ENCODE data around the gene ITGA11. TPM values are rescaled to one million over a fixed set of nuclear protein-coding genes. Genes with fewer than 3 reads are reported as not detected.
A peak's percentile ranks its signal among the peaks of the same experiment; 100 is the strongest.

ITGA11 gene
- total and polyA plus RNA-seq, 2 donors (not counting 1 experiment from before 2014, with no cell fraction given): 21.5 to 29.6 TPM

GRCh38 chr15:68315035-68315434, 116.9 kb downstream of the ITGA11 start:
- H3K4me2 ChIP-seq (ENCODE audit: extremely low read depth, insufficient read depth, low read length): no peak overlapping the region
- no peak overlapping the region for H3K9ac ChIP-seq (ENCODE audit: insufficient read depth, low read length)
- no peak overlapping the region for H3K4me3 ChIP-seq (replicated peaks in 1 of 4; ENCODE audit: control extremely low read depth in 1 of 4, insufficient read depth in 1 of 4, low read depth in 3 of 4, low read length in 4 of 4)
- peaks cover 2% of the 10 kb centered on the region for H4K20me1 ChIP-seq (ENCODE audit: control insufficient read depth, extremely low read depth, insufficient read depth, low read length)
- H3K4me1 ChIP-seq (ENCODE audit: control insufficient read depth, extremely low read depth, insufficient read depth, low read length): no peaks in the 10 kb centered on the region
- TF ChIP-seq EZH2 (IDR thresholded peaks at IDR 0.05; ENCODE audit: low read length, missing control alignments): no peak
- no peak for TF ChIP-seq CTCF (conservative IDR thresholded peaks at IDR 0.05 in 1 of 2, IDR thresholded peaks at IDR 0.05 in 1 of 2; ENCODE audit: low read depth in 1 of 2, low read length in 2 of 2)
- DNase-seq (ENCODE audit: low read depth in 2 of 2): no peak
- H3K27ac ChIP-seq (ENCODE audit: insufficient read depth, low read length): no peak overlapping the region
- H3K79me2 ChIP-seq (ENCODE audit: control insufficient read depth, insufficient read depth, low read length): no peaks in the 10 kb centered on the region
- no peaks in the 10 kb centered on the region for H3K9me3 ChIP-seq (ENCODE audit: control insufficient read depth, insufficient read depth, low read depth, low read length)
- no peaks in the 10 kb centered on the region for H3K36me3 ChIP-seq (ENCODE audit: control insufficient read depth, insufficient read depth, low read length)
- no peak overlapping the region for H2AFZ ChIP-seq (ENCODE audit: low read length)
- no peaks in the 10 kb centered on the region for H3K27me3 ChIP-seq (ENCODE audit: control insufficient read depth, insufficient read depth, low read length)

GRCh38 chr15:68314563-68314962, 117.4 kb downstream of the ITGA11 start:
- no peak overlapping the region for H2AFZ ChIP-seq (ENCODE audit: low read length)
- no peak for TF ChIP-seq EZH2 (IDR thresholded peaks at IDR 0.05; ENCODE audit: low read length, missing control alignments)
- no peaks in the 10 kb centered on the region for H3K36me3 ChIP-seq (ENCODE audit: control insufficient read depth, insufficient read depth, low read length)
- no peak overlapping the region for H3K9ac ChIP-seq (ENCODE audit: insufficient read depth, low read length)
- no peaks in the 10 kb centered on the region for H3K27me3 ChIP-seq (ENCODE audit: control insufficient read depth, insufficient read depth, low read length)
- DNase-seq (ENCODE audit: low read depth in 2 of 2): peak; percentile 17 to 69
- H3K4me2 ChIP-seq (ENCODE audit: extremely low read depth, insufficient read depth, low read length): no peak overlapping the region
- no peaks in the 10 kb centered on the region for H3K9me3 ChIP-seq (ENCODE audit: control insufficient read depth, insufficient read depth, low read depth, low read length)
- no peak overlapping the region for H3K27ac ChIP-seq (ENCODE audit: insufficient read depth, low read length)
- H3K4me1 ChIP-seq (ENCODE audit: control insufficient read depth, extremely low read depth, insufficient read depth, low read length): no peaks in the 10 kb centered on the region
- no peaks in the 10 kb centered on the region for H3K79me2 ChIP-seq (ENCODE audit: control insufficient read depth, insufficient read depth, low read length)
- H3K4me3 ChIP-seq (replicated peaks in 1 of 4; ENCODE audit: control extremely low read depth in 1 of 4, insufficient read depth in 1 of 4, low read depth in 3 of 4, low read length in 4 of 4): no peak overlapping the region
- H4K20me1 ChIP-seq (ENCODE audit: control insufficient read depth, extremely low read depth, insufficient read depth, low read length): peaks cover 2% of the 10 kb centered on the region

- no peaks in the 10 kb centered on the region for H3K9me3 ChIP-seq (ENCODE audit: control insufficient read depth, insufficient read depth, low read depth, low read length)
- H3K79me2 ChIP-seq (ENCODE audit: control insufficient read depth, insufficient read depth, low read length): no peaks in the 10 kb centered on the region
- H3K27ac ChIP-seq (ENCODE audit: insufficient read depth, low read length): no peak overlapping the region
- H4K20me1 ChIP-seq (ENCODE audit: control insufficient read depth, extremely low read depth, insufficient read depth, low read length): no peaks in the 10 kb centered on the region
- no peak overlapping the region for H3K4me2 ChIP-seq (ENCODE audit: extremely low read depth, insufficient read depth, low read length)
- DNase-seq (ENCODE audit: low read depth in 2 of 2): no peak
- H3K4me3 ChIP-seq (replicated peaks in 1 of 4; ENCODE audit: control extremely low read depth in 1 of 4, insufficient read depth in 1 of 4, low read depth in 3 of 4, low read length in 4 of 4): no peak overlapping the region
- H2AFZ ChIP-seq (ENCODE audit: low read length): no peak overlapping the region
- no peak for TF ChIP-seq CTCF (conservative IDR thresholded peaks at IDR 0.05 in 1 of 2, IDR thresholded peaks at IDR 0.05 in 1 of 2; ENCODE audit: low read depth in 1 of 2, low read length in 2 of 2)
- TF ChIP-seq EZH2 (IDR thresholded peaks at IDR 0.05; ENCODE audit: low read length, missing control alignments): no peak
- H3K36me3 ChIP-seq (ENCODE audit: control insufficient read depth, insufficient read depth, low read length): no peaks in the 10 kb centered on the region
- H3K4me1 ChIP-seq (ENCODE audit: control insufficient read depth, extremely low read depth, insufficient read depth, low read length): no peaks in the 10 kb centered on the region
- no peaks in the 10 kb centered on the region for H3K27me3 ChIP-seq (ENCODE audit: control insufficient read depth, insufficient read depth, low read length)
- H3K9ac ChIP-seq (ENCODE audit: insufficient read depth, low read length): no peak overlapping the region
These were observed 118.2 kb downstream of the ITGA11 start for GRCh38 chr15:68313501-68314410.

Measured in fibroblast of lung (primary cell).